K562 (cell line): ENCODE data around the gene AP3M1. TPM values are rescaled to one million over a fixed set of nuclear protein-coding genes. Genes with fewer than 3 reads are reported as not detected.

Experiments
- ATAC-seq: fragments of 200-7000 bp; cut with Tn5 transposase; 3 replicates; pipeline ENCODE4 v1.9.1; 2020; ENCODE audit warnings: moderate library complexity
- BruUV-seq: library from RNA; stranded (reverse); fragments of 400-500 nt; replicated peaks from 2 replicates; lab custom pipeline; 2021; lab: Mats Ljungman, UMichigan
- CTCF ChIA-PET: fragments of 300-600 bp; formaldehyde crosslinking; extraction: SDS; loops from one replicate; lab custom pipeline; 2021; ENCODE audit warnings: low intra/inter-chr PET ratio; lab: Yijun Ruan, JAX
- POLR2A ChIA-PET: fragments of 300-600, 350-650 bp; sonication (Branson Sonifier 250); formaldehyde crosslinking; extraction: SDS; loops from one replicate; lab custom pipeline; 2021; ENCODE audit warnings: antibody characterized with exemption, inconsistent platforms; lab: Yijun Ruan, JAX
- DNase-seq, 4 experiments: peaks; one replicate each; pipeline versions ENCODE4 v3.0.0 to v3.0.0-alpha.2; 2011 to 2018; ENCODE audit warnings: low spot score in 3 of 4, mixed read lengths in 3 of 4; ENCODE audit errors: extremely low read depth in 1 of 4
- FAIRE-seq: peaks from 2 replicates; lab custom pipeline; 2011; peaks lifted over from hg19 to GRCh38; lab: Jason Lieb, UNC
- H2AFZ ChIP-seq: 2 replicates; pipeline ENCODE4 v1.6.0; 2011; ENCODE audit warnings: low read depth, low read length, control low read depth, inconsistent platforms
- H3K27ac ChIP-seq: fragments of 200-600 bp; 3 replicates; pipeline ENCODE4 v1.8.0; 2011; ENCODE audit warnings: low read depth, mild to moderate bottlenecking, control low read depth, inconsistent platforms, low read length, moderate library complexity, mixed read lengths; ENCODE audit errors: extremely low read depth
- H3K27me3 ChIP-seq, 2 experiments: fragments of 300-600 bp in 1 of 2; 2 replicates in 1 of 2; 3 replicates in 1 of 2; pipeline versions ENCODE4 v1.6.0 to v1.8.0; 2011; ENCODE audit warnings: inconsistent platforms in 2 of 2, low read length in 2 of 2, mild to moderate bottlenecking in 1 of 2, mixed read lengths in 1 of 2, moderate library complexity in 1 of 2; ENCODE audit not compliant: control insufficient read depth in 2 of 2, insufficient read depth in 2 of 2
- H3K36me3 ChIP-seq: fragments of 300-600 bp; 3 replicates; pipeline ENCODE4 v1.8.0; 2011; ENCODE audit warnings: mild to moderate bottlenecking, low read length, inconsistent platforms; ENCODE audit not compliant: control insufficient read depth, insufficient read depth
- H3K4me1 ChIP-seq, 2 experiments: fragments of 200-600 bp in 1 of 2; replicated peaks in 1 of 2; 2 replicates in 1 of 2; 3 replicates in 1 of 2; pipeline versions ENCODE4 v1.5.1 to v1.8.0; 2011; ENCODE audit warnings: inconsistent platforms in 2 of 2, low read length in 2 of 2, mild to moderate bottlenecking in 1 of 2, mixed read lengths in 1 of 2, moderate library complexity in 1 of 2; ENCODE audit not compliant: control insufficient read depth in 2 of 2, insufficient read depth in 2 of 2
- H3K4me2 ChIP-seq: 2 replicates; pipeline ENCODE4 v1.6.1; 2011; ENCODE audit warnings: low read length, control low read depth, inconsistent platforms, mixed read lengths; ENCODE audit not compliant: insufficient read depth
- H3K4me3 ChIP-seq: fragments of 200-600 bp; sonication (generic), shearing (Covaris generic); 2 replicates; pipeline ENCODE4 v1.5.1; 2016; ENCODE audit warnings: control low read depth, inconsistent platforms
- H3K79me2 ChIP-seq: fragments of 200-600 bp; 3 replicates; pipeline ENCODE4 v1.8.0; 2011; ENCODE audit warnings: low read length, inconsistent platforms; ENCODE audit not compliant: control insufficient read depth, insufficient read depth
- H3K9ac ChIP-seq, 2 experiments: 2 replicates each; pipeline versions ENCODE4 v1.6.0 to v1.6.1; 2011; ENCODE audit warnings: low read depth in 2 of 2, low read length in 2 of 2, control low read depth in 1 of 2, inconsistent platforms in 1 of 2, mild to moderate bottlenecking in 1 of 2, mixed read lengths in 1 of 2; ENCODE audit not compliant: insufficient read depth in 1 of 2
- H3K9me1 ChIP-seq: one replicate; pipeline ENCODE4 v1.6.0; 2011; ENCODE audit warnings: inconsistent platforms, mild to moderate bottlenecking, low read length, moderate library complexity; ENCODE audit not compliant: control insufficient read depth, insufficient read depth
- H3K9me3 ChIP-seq: replicated peaks from 2 replicates; pipeline ENCODE4 v1.5.1; 2011; ENCODE audit warnings: low read depth, low read length, inconsistent platforms; ENCODE audit not compliant: control insufficient read depth, insufficient read depth
- H4K20me1 ChIP-seq: replicated peaks from 2 replicates; pipeline ENCODE4 v1.6.1; 2011; ENCODE audit warnings: low read length, inconsistent platforms, mixed read lengths; ENCODE audit not compliant: control insufficient read depth, insufficient read depth
- TFAP4 ChIP-seq: sonication (generic); formaldehyde crosslinking; IDR thresholded peaks from 2 replicates; pipeline ENCODE4 v1.8.0; 2022; ENCODE audit warnings: missing genetic modification reagents, mild to moderate bottlenecking, moderate library complexity, borderline replicate concordance
- YBX1 ChIP-seq: fragments of 450-650 bp; IDR thresholded peaks from 2 replicates; pipeline ENCODE4 v1.7.1; 2016; ENCODE audit warnings: mild to moderate bottlenecking
- ZNF24 ChIP-seq: fragments of 450-650 bp; IDR thresholded peaks from 2 replicates; pipeline ENCODE4 v1.6.1; 2016
- WGBS: fragments of 100-300 bp; shearing (Covaris generic); methylation state at CpG from one replicate; pipeline ENCODE4 v1.1.6; 2016; ENCODE audit warnings: low coverage, mixed read lengths; ENCODE audit not compliant: insufficient coverage; ENCODE audit errors: missing lambda C conversion rate; 5-methylcytosine and 5-hydroxymethylcytosine counted together
- in situ Hi-C: fragments of 300-500 bp; cut with MboI; formaldehyde crosslinking; loops from 4 replicates; pipeline ENCODE4 v1.15.0; 2018; ENCODE audit warnings: inconsistent platforms, mixed read lengths
- intact Hi-C: fragments of 100-400 bp; cut with micrococcal nuclease; formaldehyde crosslinking; loops from 2 replicates; pipeline ENCODE4 v1.14.2; 2022
- polyA plus RNA-seq, 8 experiments: library from polyadenylated mRNA; depleted of rRNA in 4 of 8; stranded (reverse) in 5 of 8; unstranded in 3 of 8; fragments of >200 nt; fragmentation: Nextera tagmentation in 2 of 8; fragmentation: Illumina TruSeq in 1 of 8; extraction: Ambion mirVana in 2 of 8; extraction: Trizol in 1 of 8; gene quantifications; 2 replicates each; pipeline versions ENCODE4 v1.2.1 to v1.2.3, GENCODE V29; 2011 to 2014; ENCODE audit warnings: inconsistent platforms in 1 of 8, missing spikeins in 1 of 8
- total RNA-seq, 7 experiments: library from RNA; depleted of rRNA in 6 of 7; stranded (reverse); fragments of >200 nt in 6 of 7; fragmentation: Illumina TruSeq in 2 of 7; extraction: Trizol in 2 of 7; gene quantifications; 2 replicates each; pipeline versions ENCODE4 v1.2.1 to v1.2.3, GENCODE V29; 2011 to 2021; ENCODE audit warnings: low replicate concordance in 1 of 7
- TF ChIP-seq, protein P1 (sequence below): fragments of 250-450 bp; sonication (Bioruptor Pico); IDR thresholded peaks from 2 replicates; pipeline ENCODE4 v1.4.0; 2020; ENCODE audit warnings: mild to moderate bottlenecking, moderate library complexity

The AP3M1 gene
- total and polyA plus RNA-seq, 9 of the 15 experiments (the other 6 are each of a cell fraction or from before 2014, with no cell fraction given) = 44.3 to 135 (median 67.6) TPM

GRCh38 chr10:74117738-74118137 lies 32.9 kb downstream of the AP3M1 start:
- H3K36me3 ChIP-seq = peaks cover 97% of the 10 kb centered on the region
- H3K27ac ChIP-seq = no peak overlapping the region
- BruUV-seq = no TSS peak
- DNase-seq = no peak
- no peak overlapping the region for H3K9ac ChIP-seq
- no peak overlapping the region for H2AFZ ChIP-seq
- intact Hi-C loops (no loop called here), in situ Hi-C loops (no loop called here)
- FAIRE-seq = no peak
- ChIA-PET CTCF (no interaction called here), POLR2A (interaction anchor here (2.2 to 2.7 kb wide), 3 partner anchors 9 to 17 kb away, joined by 8 to 18 read pairs (median 11); no protein-coding TSS in a partner anchor)
- no peak overlapping the region for H3K4me3 ChIP-seq
- no peak for TF ChIP-seq ZNF24
- TF ChIP-seq TFAP4 = no peak
- no peak for TF ChIP-seq YBX1
- TF ChIP-seq, protein P1, sequence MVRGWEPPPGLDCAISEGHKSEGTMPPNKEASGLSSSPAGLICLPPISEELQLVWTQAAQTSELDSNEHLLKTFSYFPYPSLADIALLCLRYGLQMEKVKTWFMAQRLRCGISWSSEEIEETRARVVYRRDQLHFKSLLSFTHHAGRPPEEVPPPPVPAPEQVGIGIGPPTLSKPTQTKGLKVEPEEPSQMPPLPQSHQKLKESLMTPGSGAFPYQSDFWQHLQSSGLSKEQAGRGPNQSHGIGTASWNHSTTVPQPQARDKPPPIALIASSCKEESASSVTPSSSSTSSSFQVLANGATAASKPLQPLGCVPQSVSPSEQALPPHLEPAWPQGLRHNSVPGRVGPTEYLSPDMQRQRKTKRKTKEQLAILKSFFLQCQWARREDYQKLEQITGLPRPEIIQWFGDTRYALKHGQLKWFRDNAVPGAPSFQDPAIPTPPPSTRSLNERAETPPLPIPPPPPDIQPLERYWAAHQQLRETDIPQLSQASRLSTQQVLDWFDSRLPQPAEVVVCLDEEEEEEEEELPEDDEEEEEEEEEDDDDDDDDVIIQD = no peak
- H3K4me1 ChIP-seq = peaks cover 0 to 2% of the 10 kb centered on the region in 2 experiments; a peak in 2 of 5 replicates
- no peaks in the 10 kb centered on the region for H3K9me3 ChIP-seq
- ATAC-seq = no peak
- H3K4me2 ChIP-seq = no peak overlapping the region
- H3K27me3 ChIP-seq = no peaks in the 10 kb centered on the region
- H4K20me1 ChIP-seq = no peaks in the 10 kb centered on the region
- 90% methylated on average over 4 of the region's 4 CpGs for WGBS
- H3K79me2 ChIP-seq = no peaks in the 10 kb centered on the region
- no peaks in the 10 kb centered on the region for H3K9me1 ChIP-seq
